ENCODE results near the gene PNRC1. TPM values are rescaled to one million over a fixed set of nuclear protein-coding genes. Genes with fewer than 3 reads are reported as not detected.
A peak's percentile ranks its signal among the peaks of the same experiment; 100 is the strongest.
"Not testable (repeated sequence)": the region's sequence is repeated elsewhere in the genome, so short reads cannot be mapped to it uniquely, and the experiment has no call there.

Gene PNRC1
- total RNA-seq, 1 donor from 2014 or later, result 139 TPM

- intact Hi-C loops (cut with DNase I), result loop anchor here (5.0 kb wide), 2 partner anchors 60 to 65 kb away; partner anchors contain the start of gene PM20D2
- DNase-seq (ENCODE audit: missing footprints) (no peak), ATAC-seq (no peak)
Measured at GRCh38 chr6:89082486-89082891, 1.9 kb downstream of the PNRC1 start.

DNA sequence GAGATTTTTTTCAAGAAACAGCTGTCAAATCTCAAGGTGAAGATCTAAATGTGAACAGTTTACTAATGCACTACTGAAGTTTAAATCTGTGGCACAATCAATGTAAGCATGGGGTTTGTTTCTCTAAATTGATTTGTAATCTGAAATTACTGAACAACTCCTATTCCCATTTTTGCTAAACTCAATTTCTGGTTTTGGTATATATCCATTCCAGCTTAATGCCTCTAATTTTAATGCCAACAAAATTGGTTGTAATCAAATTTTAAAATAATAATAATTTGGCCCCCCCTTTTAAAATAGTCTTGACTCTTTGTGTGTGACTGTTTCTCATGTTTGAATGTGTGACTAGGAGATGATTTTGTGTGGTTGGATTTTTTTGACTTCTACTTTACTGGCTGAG, 4.0 kb downstream of the PNRC1 start:
- intact Hi-C loops (cut with DNase I), result loop anchor here (5.0 kb wide), 2 partner anchors 62 to 63 kb away; partner anchors contain the start of gene PM20D2
- ATAC-seq (no peak), DNase-seq (ENCODE audit: missing footprints) (no peak)

DNA sequence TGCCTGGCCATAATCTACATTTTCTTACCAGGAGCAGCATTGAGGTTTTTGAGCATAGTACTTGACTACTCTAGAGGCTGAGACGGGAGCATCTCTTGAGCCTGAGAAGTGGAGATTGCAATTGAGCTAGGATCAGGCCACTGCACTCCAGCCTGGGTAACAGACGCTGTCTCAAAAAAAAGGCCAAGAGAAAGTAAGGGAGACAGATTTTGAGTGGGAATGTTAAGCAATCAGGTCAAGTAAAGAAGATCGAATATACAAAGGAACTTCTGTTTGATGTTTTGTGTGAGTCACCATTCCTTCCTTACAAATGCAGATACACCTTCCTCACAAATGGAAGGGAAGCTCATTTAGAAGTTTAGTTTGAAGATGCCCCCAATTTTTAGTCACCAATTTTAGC, 4.4 kb downstream of the PNRC1 start:
- intact Hi-C loops (cut with DNase I), result loop anchor here (5.0 kb wide), 2 partner anchors 62 to 63 kb away; partner anchors contain the start of gene PM20D2
- DNase-seq (ENCODE audit: missing footprints), result no peak
- ATAC-seq, result no peak

DNA sequence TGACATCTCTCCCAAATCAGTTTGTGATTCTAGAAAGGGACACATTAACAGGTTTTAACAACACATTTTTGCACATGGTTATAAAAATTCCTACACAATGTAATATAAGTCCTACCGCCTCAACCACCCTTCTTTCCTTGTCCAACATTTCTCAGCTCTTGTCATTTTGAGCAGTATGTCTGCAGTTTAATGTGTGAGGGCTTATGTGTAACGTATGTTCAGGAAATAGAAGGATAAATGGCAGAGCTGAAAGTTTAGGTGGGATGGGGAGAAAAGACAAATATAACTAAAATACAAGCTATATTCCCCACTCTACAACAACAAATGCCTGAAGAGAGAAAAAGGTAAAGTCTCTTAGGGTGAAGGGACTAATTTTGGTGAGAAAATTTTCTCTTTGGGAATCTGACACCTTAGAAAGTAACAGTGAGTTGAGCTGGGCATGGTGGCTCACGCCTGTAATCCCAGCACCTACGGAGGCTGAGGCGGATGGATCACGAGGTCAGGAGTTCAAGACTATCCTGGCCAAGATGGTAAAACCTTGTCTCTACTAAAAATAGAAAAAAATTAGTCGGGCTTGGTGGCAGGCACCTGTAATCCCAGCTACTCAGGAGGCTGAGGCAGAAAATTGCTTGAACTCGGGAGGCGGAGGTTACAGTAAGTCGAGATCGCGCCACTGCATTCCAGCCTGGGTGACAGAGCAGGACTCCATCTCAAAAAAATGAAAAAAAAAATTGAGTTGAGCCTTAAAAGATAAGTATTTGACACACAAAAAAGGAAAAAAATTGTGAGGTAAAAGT, 5.1 kb downstream of the PNRC1 start:
- no peak for ATAC-seq
- intact Hi-C loops (cut with DNase I), result no loop called here
- DNase-seq (ENCODE audit: missing footprints), result no peak

- no peak for DNase-seq (ENCODE audit: missing footprints)
- ATAC-seq, result no peak
- intact Hi-C loops (cut with DNase I), result no loop called here
Measured at GRCh38 chr6:89087881-89088280, 7.3 kb downstream of the PNRC1 start.

DNA sequence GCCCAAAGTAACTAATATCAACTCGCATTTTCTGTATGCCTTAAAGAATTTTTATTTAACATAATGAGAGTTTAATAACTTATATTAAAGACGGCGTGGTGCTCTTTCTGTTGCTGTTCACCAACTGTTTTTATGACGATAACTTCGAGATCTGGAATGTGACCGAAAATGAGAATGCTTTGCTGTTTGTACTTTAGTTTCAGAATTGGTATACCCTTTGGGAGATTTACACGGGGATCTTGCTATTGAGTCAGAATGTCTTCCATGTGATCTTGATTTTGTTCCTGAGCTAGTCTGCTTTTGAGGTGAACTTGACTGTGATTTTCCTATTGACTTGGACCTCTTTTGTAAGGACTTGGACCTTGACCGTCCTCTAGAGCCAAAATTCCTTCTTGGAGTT, 17.9 kb downstream of the PNRC1 start:
- ATAC-seq, result no peak
- DNase-seq (ENCODE audit: missing footprints), result no peak
- intact Hi-C loops (cut with DNase I), result no loop called here

- DNase-seq (ENCODE audit: missing footprints) (no peak), ATAC-seq (no peak)
- intact Hi-C loops (cut with DNase I), result no loop called here
Measured at GRCh38 chr6:89100114-89100513, 19.6 kb downstream of the PNRC1 start.

GRCh38 chr6:89110284-89110683, 29.7 kb downstream of the PNRC1 start:
- intact Hi-C loops (cut with DNase I), result loop anchor here (10.0 kb wide), 1 partner anchor 245 kb away; the partner anchor contains the start of gene UBE2J1
- ATAC-seq, result no peak
- no peak for DNase-seq (ENCODE audit: missing footprints)

- ATAC-seq (no peak), DNase-seq (ENCODE audit: missing footprints) (no peak)
- intact Hi-C loops (cut with DNase I), result loop anchor here (10.0 kb wide), 1 partner anchor 243 kb away; the partner anchor contains the start of gene UBE2J1
Measured at GRCh38 chr6:89111933-89112332, 31.4 kb downstream of the PNRC1 start.

GRCh38 chr6:89116702-89117101, 36.2 kb downstream of the PNRC1 start:
- ATAC-seq, result no peak
- intact Hi-C loops (cut with DNase I), result loop anchor here (5.0 to 10.0 kb wide), 2 partner anchors 134 to 238 kb away; partner anchors contain the start of gene UBE2J1
- DNase-seq (ENCODE audit: missing footprints), result no peak

GRCh38 chr6:89117211-89118108, 36.9 kb downstream of the PNRC1 start, which contains the start of gene SRSF12:
SRSF12 (minus strand) TSS chr6:89118071; CDS start chr6:89117887, 184 bp downstream.
- intact Hi-C loops (cut with DNase I), result loop anchor here (5.0 to 10.0 kb wide), 2 partner anchors 135 to 237 kb away; partner anchors contain the start of gene UBE2J1
- peak; percentile 85 for DNase-seq (ENCODE audit: missing footprints)
- ATAC-seq, result peak; percentile 82

DNA sequence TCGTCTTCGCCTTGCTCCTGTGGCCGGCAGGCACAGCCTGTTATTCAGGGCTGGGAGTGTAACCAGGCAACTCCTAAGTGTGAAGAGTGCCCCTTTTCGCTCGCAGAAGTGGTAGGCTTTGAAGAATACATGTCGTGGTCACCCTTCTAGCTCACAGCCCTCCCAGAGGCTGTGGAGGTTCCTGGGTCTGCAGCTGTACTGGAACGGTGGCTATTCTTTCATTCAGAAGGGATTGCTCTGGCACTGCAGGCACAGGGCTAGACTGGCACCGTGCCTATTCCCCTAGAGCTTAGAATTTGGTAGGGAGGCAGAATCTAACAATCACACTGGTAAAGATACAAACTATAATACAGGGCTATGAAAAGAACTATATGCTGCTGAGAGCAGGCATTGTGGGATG, 38.4 kb downstream of the PNRC1 start:
- intact Hi-C loops (cut with DNase I), result loop anchor here (5.0 to 10.0 kb wide), 2 partner anchors 137 to 236 kb away; partner anchors contain the start of gene UBE2J1
- no peak for ATAC-seq

GRCh38 chr6:89120371-89120770, 39.8 kb downstream of the PNRC1 start:
- DNase-seq (ENCODE audit: missing footprints) (no peak), ATAC-seq (no peak)
- intact Hi-C loops (cut with DNase I), result no loop called here

More for the DNA sequence above, 38.4 kb downstream of the PNRC1 start:
- DNase-seq (ENCODE audit: missing footprints), result no peak

GRCh38 chr6:89121934-89122333, 41.4 kb downstream of the PNRC1 start:
- intact Hi-C loops (cut with DNase I), result loop anchor here (2.0 kb wide), 1 partner anchor 121 kb away; no protein-coding TSS in a partner anchor

GRCh38 chr6:89122625-89123024, 42.1 kb downstream of the PNRC1 start:
- intact Hi-C loops (cut with DNase I), result loop anchor here (2.0 kb wide), 1 partner anchor 120 kb away; no protein-coding TSS in a partner anchor
- DNase-seq (ENCODE audit: missing footprints) (no peak), ATAC-seq (peak; percentile 48)

More at GRCh38 chr6:89121934-89122333, 41.4 kb downstream of the PNRC1 start:
- ATAC-seq, result no peak
- no peak for DNase-seq (ENCODE audit: missing footprints)

DNA sequence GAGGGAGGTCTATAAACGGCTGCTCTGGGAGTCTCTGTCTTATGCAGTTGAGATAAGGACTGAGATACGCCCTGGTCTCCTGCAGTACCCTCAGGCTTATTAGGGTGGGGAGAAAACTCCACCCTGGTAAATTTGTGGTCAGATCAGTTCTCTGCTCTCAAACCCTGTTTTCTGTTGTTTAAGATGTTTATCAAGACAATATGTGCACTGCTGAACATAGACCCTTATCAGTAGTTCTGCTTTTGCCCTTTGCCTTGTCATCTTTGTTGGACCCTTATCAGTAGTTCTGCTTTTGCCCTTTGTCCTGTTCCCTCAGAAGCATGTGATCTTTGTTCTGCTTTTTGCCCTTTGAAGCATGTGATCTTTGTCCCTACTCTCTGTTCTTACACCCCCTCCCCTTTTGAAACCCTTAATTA, 47.7 kb downstream of the PNRC1 start:
- DNase-seq (ENCODE audit: missing footprints); ATAC-seq; intact Hi-C loops (cut with DNase I): not testable (repeated sequence)

DNA sequence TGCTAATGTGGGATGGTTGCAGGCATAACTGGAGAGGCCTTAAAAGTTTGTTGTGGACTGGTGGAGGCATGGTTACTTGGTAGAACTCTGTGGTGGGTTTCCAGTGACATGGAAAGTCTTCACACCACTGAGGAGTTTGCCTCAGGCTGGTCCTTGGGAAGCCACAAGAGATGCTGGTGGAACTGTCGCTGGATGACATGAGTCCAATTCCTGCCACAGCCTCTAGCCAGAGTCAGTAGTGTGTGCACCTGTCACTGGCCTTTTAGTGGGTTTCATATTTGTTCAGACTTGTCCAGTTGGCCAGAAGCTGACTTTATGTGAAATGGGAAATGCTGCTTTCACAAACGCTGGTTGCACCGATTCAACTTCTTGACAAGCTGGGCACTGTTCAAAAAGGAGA, 51.0 kb downstream of the PNRC1 start:
- ATAC-seq, result no peak
- DNase-seq (ENCODE audit: missing footprints), result no peak
- intact Hi-C loops (cut with DNase I), result no loop called here

DNA sequence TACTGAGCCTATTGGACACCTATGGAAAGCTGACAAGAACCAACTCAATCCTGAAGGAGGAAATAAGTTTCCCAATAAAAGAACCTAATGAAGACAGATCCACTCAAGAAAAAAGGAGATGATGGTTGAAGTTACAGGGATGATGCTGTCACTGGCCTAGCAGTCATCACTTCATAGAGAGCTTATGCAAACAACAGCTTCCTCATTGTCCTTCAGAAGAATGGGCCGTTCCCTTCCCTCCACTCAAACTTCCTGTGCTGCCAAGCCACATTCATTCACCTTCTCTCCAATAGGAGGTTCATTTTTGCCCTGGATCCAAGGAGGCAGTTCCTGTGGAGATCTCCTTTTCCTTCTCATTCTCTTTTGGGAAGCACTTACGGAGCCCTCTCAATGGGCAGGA, 51.5 kb downstream of the PNRC1 start:
- DNase-seq (ENCODE audit: missing footprints) (no peak), ATAC-seq (no peak)
- intact Hi-C loops (cut with DNase I), result no loop called here

- ATAC-seq (no peak), DNase-seq (ENCODE audit: missing footprints) (no peak)
- intact Hi-C loops (cut with DNase I), result no loop called here
Measured at GRCh38 chr6:89133981-89134380, 53.4 kb downstream of the PNRC1 start.
